GM23248 (cell line): ENCODE measurements around the gene KSR2. TPM values are rescaled to one million over a fixed set of nuclear protein-coding genes. Genes with fewer than 3 reads are reported as not detected.

Experiments used
- DNase-seq: peaks from one replicate; pipeline ENCODE4 v3.0.0-alpha.2; 2015
- H2AFZ ChIP-seq: fragments of 200-600 bp; sonication (generic); 2 replicates; pipeline ENCODE4 v1.6.1; 2016; ENCODE audit warnings: antibody characterized with exemption
- H3F3A ChIP-seq: fragments of 200-600 bp; sonication (generic); 2 replicates; pipeline ENCODE4 v1.6.1; 2016; ENCODE audit warnings: mild to moderate bottlenecking, antibody characterized with exemption, mixed run types; ENCODE audit not compliant: insufficient read depth
- H3K27ac ChIP-seq: fragments of 200-600 bp; sonication (generic); 2 replicates; pipeline ENCODE4 v1.5.1; 2016; ENCODE audit warnings: mild to moderate bottlenecking
- H3K27me3 ChIP-seq: fragments of 200-600 bp; sonication (generic); replicated peaks from 2 replicates; pipeline ENCODE4 v1.6.1; 2016; ENCODE audit warnings: mild to moderate bottlenecking; ENCODE audit not compliant: insufficient read depth
- H3K36me3 ChIP-seq: fragments of 200-600 bp; sonication (generic); 2 replicates; pipeline ENCODE4 v1.6.1; 2016; ENCODE audit warnings: low read depth, mild to moderate bottlenecking
- H3K4me1 ChIP-seq: fragments of 200-600 bp; sonication (generic); 2 replicates; pipeline ENCODE4 v1.6.1; 2016; ENCODE audit warnings: mild to moderate bottlenecking; ENCODE audit not compliant: insufficient read depth
- H3K4me2 ChIP-seq: fragments of 200-600 bp; sonication (generic); one replicate; pipeline ENCODE4 v1.6.1; 2016; ENCODE audit warnings: mild to moderate bottlenecking; ENCODE audit not compliant: unreplicated experiment
- H3K4me3 ChIP-seq: fragments of 200-600 bp; sonication (generic); 2 replicates; pipeline ENCODE4 v1.5.1; 2016; ENCODE audit warnings: mild to moderate bottlenecking
- H3K79me2 ChIP-seq: fragments of 200-600 bp; sonication (generic); 2 replicates; pipeline ENCODE4 v1.6.1; 2016; ENCODE audit warnings: mild to moderate bottlenecking; ENCODE audit not compliant: insufficient read depth
- H3K9ac ChIP-seq: fragments of 200-600 bp; sonication (generic); 2 replicates; pipeline ENCODE4 v1.6.1; 2016; ENCODE audit warnings: mild to moderate bottlenecking
- H3K9me2 ChIP-seq: fragments of 200-600 bp; sonication (generic); 2 replicates; pipeline ENCODE4 v1.6.1; 2016; ENCODE audit warnings: mixed run types, mild to moderate bottlenecking, moderate library complexity; ENCODE audit not compliant: insufficient read depth
- H3K9me3 ChIP-seq: fragments of 200-600 bp; sonication (generic); one replicate; pipeline ENCODE4 v1.6.1; 2017; ENCODE audit warnings: low read depth
- H4K20me1 ChIP-seq: fragments of 200-600 bp; sonication (generic); 2 replicates; pipeline ENCODE4 v1.6.0; 2016; ENCODE audit not compliant: insufficient read depth
- EZH2 ChIP-seq: fragments of 200-600 bp; sonication (generic); IDR thresholded peaks from 2 replicates; pipeline ENCODE4 v1.6.1; 2018; ENCODE audit warnings: antibody characterized with exemption, mild to moderate bottlenecking; ENCODE audit not compliant: insufficient read depth, poor library complexity, severe bottlenecking
- EZH2phosphoT487 ChIP-seq: fragments of 200-600 bp; sonication (generic); IDR thresholded peaks from 2 replicates; pipeline ENCODE4 v1.6.1; 2018; ENCODE audit warnings: antibody characterized with exemption, moderate library complexity, mild to moderate bottlenecking, low read depth; ENCODE audit not compliant: insufficient read depth
- WGBS, 2 experiments: methylation state at CpG; one replicate each; pipeline ENCODE4 v1.1.6; 2015 to 2017; ENCODE audit warnings: low lambda C conversion rate in 2 of 2, low coverage in 1 of 2; ENCODE audit errors: missing lambda C conversion rate in 2 of 2; 5-methylcytosine and 5-hydroxymethylcytosine counted together
- in situ Hi-C: fragments of 300-500 bp; cut with MboI; formaldehyde crosslinking; loops from 2 replicates; pipeline ENCODE4 v1.15.0; 2020
- polyA plus RNA-seq: library from polyadenylated mRNA; unstranded; fragments of >200 nt; fragmentation: Nextera tagmentation; extraction: Ambion mirVana; gene quantifications from 2 replicates; pipeline ENCODE4 v1.2.1, GENCODE V29; 2016
- total RNA-seq: library from RNA; depleted of rRNA; stranded (reverse); fragments of >200 nt; shearing (Covaris generic); gene quantifications from 2 replicates; pipeline ENCODE4 v1.2.3, GENCODE V29; 2014

KSR2 gene
- total and polyA plus RNA-seq, 2 experiments from 2014 or later = not detected

- no peaks in the 10 kb centered on the region for H3K9me3 ChIP-seq
- H3K9me2 ChIP-seq = no peaks in the 10 kb centered on the region
- no peaks in the 10 kb centered on the region for H3F3A ChIP-seq
- H3K4me2 ChIP-seq = no peak overlapping the region
- in situ Hi-C loops = no loop called here
- H3K79me2 ChIP-seq = no peaks in the 10 kb centered on the region
- no peaks in the 10 kb centered on the region for H3K36me3 ChIP-seq
- DNase-seq = no peak
- no peak overlapping the region for H3K4me3 ChIP-seq
- H3K4me1 ChIP-seq = no peaks in the 10 kb centered on the region
- no peaks in the 10 kb centered on the region for H4K20me1 ChIP-seq
- no peak overlapping the region for H3K9ac ChIP-seq
- no peak overlapping the region for H2AFZ ChIP-seq
- H3K27ac ChIP-seq = no peak overlapping the region
- H3K27me3 ChIP-seq = no peaks in the 10 kb centered on the region
- 17 to 25% methylated on average over 5 of the region's 5 CpGs for WGBS, 2 experiments
- TF ChIP-seq EZH2phosphoT487 (no peak), EZH2 (no peak)
Observed at GRCh38 chr12:117456076-117456475, 512.7 kb downstream of the KSR2 start.

GRCh38 chr12:117453961-117454360 is 514.8 kb downstream of the KSR2 start:
- no peaks in the 10 kb centered on the region for H3K4me1 ChIP-seq
- DNase-seq = no peak
- H3K4me3 ChIP-seq = no peak overlapping the region
- 36 to 40% methylated on average over 4 of the region's 4 CpGs for WGBS, 2 experiments
- H3K9ac ChIP-seq = no peak overlapping the region
- H3K9me2 ChIP-seq = no peaks in the 10 kb centered on the region
- no peaks in the 10 kb centered on the region for H3K9me3 ChIP-seq
- no peaks in the 10 kb centered on the region for H3K27me3 ChIP-seq
- H3K4me2 ChIP-seq = no peak overlapping the region
- no peaks in the 10 kb centered on the region for H3K79me2 ChIP-seq
- no peak for TF ChIP-seq EZH2
- no peak for TF ChIP-seq EZH2phosphoT487
- no peaks in the 10 kb centered on the region for H4K20me1 ChIP-seq
- H3K27ac ChIP-seq = no peak overlapping the region
- no peaks in the 10 kb centered on the region for H3K36me3 ChIP-seq
- in situ Hi-C loops = no loop called here
- no peak overlapping the region for H2AFZ ChIP-seq
- no peaks in the 10 kb centered on the region for H3F3A ChIP-seq

- 40 to 42% methylated on average over 6 of the region's 6 CpGs for WGBS, 2 experiments
Observed at GRCh38 chr12:117452112-117452511, 516.7 kb downstream of the KSR2 start.

GRCh38 chr12:117450209-117450608 is 518.6 kb downstream of the KSR2 start:
- H3K36me3 ChIP-seq = no peaks in the 10 kb centered on the region
- no peaks in the 10 kb centered on the region for H3K9me3 ChIP-seq
- WGBS, 2 experiments = 58 to 59% methylated on average over 5 of the region's 5 CpGs
- H2AFZ ChIP-seq = no peak overlapping the region
- no peak overlapping the region for H3K9ac ChIP-seq
- no peak overlapping the region for H3K27ac ChIP-seq
- H3K27me3 ChIP-seq = no peaks in the 10 kb centered on the region
- no peak overlapping the region for H3K4me3 ChIP-seq
- no peak for DNase-seq
- H3F3A ChIP-seq = no peaks in the 10 kb centered on the region
- in situ Hi-C loops = no loop called here
- H3K9me2 ChIP-seq = no peaks in the 10 kb centered on the region
- TF ChIP-seq EZH2phosphoT487 (no peak), EZH2 (no peak)
- no peaks in the 10 kb centered on the region for H4K20me1 ChIP-seq
- no peak overlapping the region for H3K4me2 ChIP-seq
- no peaks in the 10 kb centered on the region for H3K79me2 ChIP-seq
- no peaks in the 10 kb centered on the region for H3K4me1 ChIP-seq

More at GRCh38 chr12:117452112-117452511, 516.7 kb downstream of the KSR2 start:
- no peak for DNase-seq
- H3K79me2 ChIP-seq = no peaks in the 10 kb centered on the region
- no peaks in the 10 kb centered on the region for H4K20me1 ChIP-seq
- H3K36me3 ChIP-seq = no peaks in the 10 kb centered on the region
- H3K4me3 ChIP-seq = no peak overlapping the region
- TF ChIP-seq EZH2phosphoT487 = no peak
- no peak for TF ChIP-seq EZH2
- H3K9ac ChIP-seq = no peak overlapping the region
- no peaks in the 10 kb centered on the region for H3K27me3 ChIP-seq
- H3K27ac ChIP-seq = no peak overlapping the region
- no peaks in the 10 kb centered on the region for H3K4me1 ChIP-seq
- H3F3A ChIP-seq = no peaks in the 10 kb centered on the region
- no peak overlapping the region for H3K4me2 ChIP-seq
- no peaks in the 10 kb centered on the region for H3K9me2 ChIP-seq
- in situ Hi-C loops = no loop called here
- H3K9me3 ChIP-seq = no peaks in the 10 kb centered on the region
- H2AFZ ChIP-seq = no peak overlapping the region

- no peak overlapping the region for H3K4me3 ChIP-seq
- no peaks in the 10 kb centered on the region for H3K79me2 ChIP-seq
- no peaks in the 10 kb centered on the region for H3K36me3 ChIP-seq
- no peaks in the 10 kb centered on the region for H3K4me1 ChIP-seq
- in situ Hi-C loops = no loop called here
- no peak for TF ChIP-seq EZH2
- TF ChIP-seq EZH2phosphoT487 = no peak
- no peak overlapping the region for H2AFZ ChIP-seq
- no peaks in the 10 kb centered on the region for H3K27me3 ChIP-seq
- no peak overlapping the region for H3K27ac ChIP-seq
- H3K9ac ChIP-seq = no peak overlapping the region
- DNase-seq = no peak
- H3F3A ChIP-seq = no peaks in the 10 kb centered on the region
- 51 to 66% methylated on average over 6 of the region's 6 CpGs for WGBS, 2 experiments
- no peaks in the 10 kb centered on the region for H3K9me3 ChIP-seq
- no peaks in the 10 kb centered on the region for H3K9me2 ChIP-seq
- H4K20me1 ChIP-seq = no peaks in the 10 kb centered on the region
- no peak overlapping the region for H3K4me2 ChIP-seq
Observed at GRCh38 chr12:117447665-117448366, 521.0 kb downstream of the KSR2 start.
